Iris pigment epithelial cell (primary cell): Measurements from ENCODE around the gene UXT.
A peak's percentile ranks its signal among the peaks of the same experiment; 100 is the strongest.
"Not testable (repeated sequence)": the region's sequence is repeated elsewhere in the genome, so short reads cannot be mapped to it uniquely, and the experiment has no call there.

Experiments
- DNase-seq: peaks from one replicate; pipeline ENCODE4 v3.0.0-alpha.2; 2011; ENCODE audit warnings: low read depth

The UXT gene

GRCh38 chrX:47614618-47615017 lies 44.4 kb downstream of the UXT start:
- DNase-seq, result no peak

- DNase-seq, result no peak
These were observed 45.9 kb downstream of the UXT start for GRCh38 chrX:47613082-47613481.

- no peak for DNase-seq
These were observed 46.6 kb downstream of the UXT start for GRCh38 chrX:47612418-47612817.

- no peak for DNase-seq
These were observed 47.1 kb downstream of the UXT start for GRCh38 chrX:47611926-47612325.

GRCh38 chrX:47611489-47611888 lies 47.5 kb downstream of the UXT start:
- no peak for DNase-seq

- DNase-seq, result no peak
These were observed 48.5 kb downstream of the UXT start for GRCh38 chrX:47610511-47610910.

- no peak for DNase-seq
These were observed 50.7 kb downstream of the UXT start for GRCh38 chrX:47608130-47608810.

- peak; percentile 37 for DNase-seq
These were observed 51.9 kb downstream of the UXT start for GRCh38 chrX:47607091-47607490.

GRCh38 chrX:47605024-47605423 lies 54.0 kb downstream of the UXT start:
- DNase-seq, result no peak

- not testable (repeated sequence) for DNase-seq
These were observed 55.9 kb downstream of the UXT start for GRCh38 chrX:47603125-47603524.
